Stimulated activated CD4-positive, alpha-beta T cell treated with anti-CD3 and anti-CD28 coated beads, Interleukin-2, amount 100 ng/mL, for 4 hours (primary cell): Measurements from ENCODE around the gene CDC42BPA.
"Not testable (repeated sequence)": the region's sequence is repeated elsewhere in the genome, so short reads cannot be mapped to it uniquely, and the experiment has no call there.

Experiments used
- DNase-seq: peaks from one replicate; pipeline ENCODE4 v3.0.0-alpha.2; 2020; ENCODE audit warnings: low read depth

CDC42BPA gene

GRCh38 chr1:227125929-227126545 is 192.3 kb downstream of the CDC42BPA start:
- no peak for DNase-seq

- DNase-seq = no peak
Observed at GRCh38 chr1:227124473-227124872, 193.8 kb downstream of the CDC42BPA start.

- no peak for DNase-seq
Observed at GRCh38 chr1:227120826-227121225, 197.5 kb downstream of the CDC42BPA start.

GRCh38 chr1:227112538-227112937 is 205.8 kb downstream of the CDC42BPA start:
- DNase-seq = no peak

- DNase-seq = no peak
Observed at GRCh38 chr1:227111782-227112181, 206.5 kb downstream of the CDC42BPA start.

DNA sequence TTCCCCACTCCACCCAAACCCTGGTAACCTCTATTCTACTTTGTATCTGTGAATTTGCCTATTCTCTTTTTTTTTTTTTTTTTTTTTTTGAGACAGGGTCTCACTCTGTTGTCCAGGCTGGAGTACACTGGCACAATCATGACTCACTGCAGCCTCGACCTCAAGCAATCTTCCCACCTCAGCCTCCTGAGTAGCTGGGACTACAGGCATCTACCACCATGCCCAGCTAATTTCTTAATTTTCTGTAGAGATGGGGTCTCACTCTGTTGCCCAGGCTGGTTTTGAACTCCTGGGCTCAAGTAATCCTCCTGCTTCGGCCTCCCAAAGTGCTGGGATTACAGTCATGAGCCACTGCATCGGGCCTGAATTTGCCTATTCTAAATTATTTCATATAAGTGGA is 213.0 kb downstream of the CDC42BPA start:
- not testable (repeated sequence) for DNase-seq

GRCh38 chr1:227102056-227102455 is 216.2 kb downstream of the CDC42BPA start:
- no peak for DNase-seq

DNA sequence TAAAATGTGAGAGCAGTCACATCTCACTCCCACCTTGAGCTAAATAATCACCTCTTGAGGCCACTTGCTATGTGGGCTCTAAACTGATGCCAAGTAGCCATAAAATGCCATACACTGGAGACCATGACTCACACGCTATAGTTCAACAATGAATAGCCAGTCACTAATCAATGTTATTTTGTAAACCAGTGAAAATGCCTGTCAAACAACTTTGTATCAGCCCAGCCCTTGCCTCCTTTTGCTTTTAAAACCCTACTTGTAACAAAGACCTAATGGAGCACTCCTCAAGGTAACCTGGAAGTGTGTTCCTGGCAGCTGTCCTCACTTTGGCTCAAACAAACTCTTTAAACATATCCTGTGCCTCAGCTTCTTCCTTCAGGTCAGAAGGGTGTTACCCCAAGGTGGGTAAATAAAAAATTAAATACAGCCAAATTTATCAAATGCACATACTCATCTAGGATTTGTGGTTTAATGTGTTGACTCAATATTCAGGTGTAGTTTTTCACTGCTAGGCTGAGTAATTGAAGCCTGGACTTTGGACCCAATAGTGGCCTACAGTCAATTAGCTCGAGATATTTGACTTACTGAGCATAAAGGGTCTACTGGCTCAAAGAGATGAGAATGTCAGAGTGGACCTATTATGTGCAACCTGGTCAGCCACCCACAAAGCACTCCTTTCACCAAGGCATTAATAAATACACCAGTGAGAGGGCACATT is 223.9 kb downstream of the CDC42BPA start:
- no peak for DNase-seq

DNA sequence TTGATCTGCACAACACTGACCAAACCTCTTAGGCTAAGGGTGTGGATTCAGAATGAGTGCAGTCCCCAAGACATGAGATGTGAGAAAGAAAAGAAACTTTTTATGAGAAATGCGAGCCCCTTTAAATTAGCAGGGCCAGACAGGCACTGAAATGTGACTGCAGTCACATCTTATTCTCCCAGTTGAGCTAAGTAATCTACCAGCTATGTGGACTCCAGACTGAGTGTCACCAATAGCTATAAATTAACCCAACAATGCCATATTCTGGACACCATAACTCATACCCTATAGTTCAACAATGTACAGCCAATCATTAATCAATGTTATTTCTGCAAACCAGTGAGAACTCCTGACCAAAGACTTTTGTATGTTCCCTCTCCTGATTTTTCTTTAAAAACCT is 225.0 kb downstream of the CDC42BPA start:
- no peak for DNase-seq

DNA sequence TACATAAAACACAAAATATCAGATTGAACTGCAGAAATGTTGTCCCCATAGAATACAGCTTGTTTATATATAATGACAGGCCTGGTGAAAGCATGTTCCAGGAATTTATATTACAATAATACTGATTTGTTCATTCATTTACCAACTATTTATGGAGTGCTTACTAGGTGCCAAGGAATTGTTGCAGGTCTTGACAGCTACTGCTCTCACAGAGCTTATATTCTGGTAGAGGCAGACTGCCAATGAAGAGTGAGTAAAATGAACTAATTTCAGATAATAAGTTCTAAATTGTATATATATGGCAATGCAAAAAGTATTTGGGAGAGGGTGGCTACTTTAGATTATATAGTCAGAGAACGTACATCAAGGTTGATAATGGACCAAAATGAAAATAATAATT is 226.2 kb downstream of the CDC42BPA start:
- no peak for DNase-seq

DNA sequence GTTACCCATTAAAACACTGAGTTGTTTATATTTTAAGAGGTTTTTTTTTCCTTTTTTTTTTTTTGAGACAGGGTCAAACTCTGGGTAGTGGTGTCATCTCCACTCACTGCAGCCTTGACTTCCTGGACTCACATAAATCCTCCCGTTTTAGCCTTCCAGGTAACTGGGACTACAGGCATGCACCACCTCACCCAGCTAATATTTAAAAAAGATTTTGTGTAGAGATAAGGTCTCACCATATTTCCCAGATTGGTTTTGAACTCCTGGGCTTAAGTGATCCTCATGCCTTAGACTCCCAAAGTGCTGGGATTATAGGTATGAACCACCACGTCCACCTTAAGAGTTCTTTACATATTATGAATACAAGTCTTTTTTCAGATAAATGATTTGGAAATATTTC is 231.7 kb downstream of the CDC42BPA start:
- DNase-seq = no peak

- no peak for DNase-seq
Observed at GRCh38 chr1:227082999-227083746, 235.1 kb downstream of the CDC42BPA start.

DNA sequence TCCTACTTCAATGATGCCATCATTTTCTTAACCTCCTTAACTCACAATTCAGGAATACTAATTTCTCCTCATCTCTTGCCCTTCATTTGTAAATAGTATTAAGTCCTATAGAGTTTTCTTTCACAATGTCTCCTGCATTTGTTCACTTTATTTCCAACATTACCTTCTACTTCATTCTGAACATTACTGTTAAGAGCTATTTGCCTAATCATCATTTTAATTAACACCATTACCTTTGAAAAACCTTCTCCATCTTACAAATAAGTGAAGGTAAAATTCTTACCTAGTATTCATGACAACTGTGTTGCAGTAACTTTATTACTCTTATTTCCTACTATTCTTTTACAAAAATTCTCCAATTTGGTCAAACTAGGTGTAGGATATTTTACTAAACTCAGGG is 240.5 kb downstream of the CDC42BPA start:
- DNase-seq = no peak

GRCh38 chr1:227073786-227074185 is 244.5 kb downstream of the CDC42BPA start:
- no peak for DNase-seq

- no peak for DNase-seq
Observed at GRCh38 chr1:227072991-227073390, 245.3 kb downstream of the CDC42BPA start.

DNA sequence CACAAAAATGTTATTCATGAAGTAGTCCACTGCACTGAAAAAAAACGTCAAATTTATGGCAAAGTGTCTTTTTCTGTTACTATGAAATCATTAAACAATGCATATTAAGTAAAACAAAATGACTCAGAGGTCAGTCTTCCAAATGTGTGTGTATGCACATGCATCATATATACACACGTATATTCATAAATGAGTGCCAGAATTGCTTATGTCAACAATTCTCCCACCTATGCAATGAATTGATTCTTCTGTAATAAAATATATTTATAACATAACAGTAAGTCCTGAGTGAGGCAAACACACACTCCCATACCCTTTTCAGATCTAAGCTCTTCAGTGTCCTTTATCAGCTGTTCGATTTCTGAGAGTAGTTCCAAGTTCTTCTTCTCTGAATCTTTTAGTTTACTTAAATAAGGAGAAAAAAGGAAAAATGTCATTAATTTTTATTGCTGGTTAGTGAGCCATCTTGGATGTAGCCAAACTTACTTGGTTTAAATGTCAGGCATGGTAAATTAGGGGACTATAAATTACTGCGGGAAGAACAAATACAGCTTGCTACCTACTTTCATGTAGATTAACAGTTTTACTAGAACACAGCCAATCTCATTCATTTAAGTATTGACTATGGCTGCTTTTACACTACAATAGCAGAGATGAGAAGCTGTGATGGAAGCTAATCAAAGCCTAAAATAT is 246.3 kb downstream of the CDC42BPA start:
- no peak for DNase-seq

DNA sequence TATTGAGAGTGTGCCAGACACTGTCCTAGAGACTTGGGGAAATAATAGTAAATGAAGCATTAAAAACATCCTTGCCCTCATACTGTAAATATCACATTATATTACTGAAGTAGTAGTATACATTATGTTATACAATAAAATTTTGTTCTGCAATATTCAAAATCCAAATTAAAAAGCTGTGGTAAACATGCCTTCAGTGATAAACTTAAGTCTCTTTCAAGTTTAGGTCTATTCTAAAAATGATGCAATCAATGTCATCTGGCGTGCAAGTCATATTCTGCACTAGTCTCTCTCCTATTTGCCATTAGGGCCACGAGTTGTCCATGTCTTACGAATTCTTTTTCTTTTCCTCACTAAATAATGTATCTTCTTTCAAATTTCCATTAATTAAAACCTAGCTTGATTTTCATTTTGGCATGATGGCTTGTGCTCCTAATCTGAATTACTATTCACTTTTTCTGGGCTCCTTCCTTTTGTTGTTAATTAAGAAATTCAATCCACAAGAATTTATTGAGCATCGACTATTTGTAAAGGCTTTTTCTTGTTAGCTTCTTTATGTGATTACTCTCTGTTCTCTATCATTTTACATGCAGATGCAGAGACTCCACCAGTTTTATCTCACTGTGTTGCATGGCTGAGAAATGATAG is 247.5 kb downstream of the CDC42BPA start:
- DNase-seq = no peak

DNA sequence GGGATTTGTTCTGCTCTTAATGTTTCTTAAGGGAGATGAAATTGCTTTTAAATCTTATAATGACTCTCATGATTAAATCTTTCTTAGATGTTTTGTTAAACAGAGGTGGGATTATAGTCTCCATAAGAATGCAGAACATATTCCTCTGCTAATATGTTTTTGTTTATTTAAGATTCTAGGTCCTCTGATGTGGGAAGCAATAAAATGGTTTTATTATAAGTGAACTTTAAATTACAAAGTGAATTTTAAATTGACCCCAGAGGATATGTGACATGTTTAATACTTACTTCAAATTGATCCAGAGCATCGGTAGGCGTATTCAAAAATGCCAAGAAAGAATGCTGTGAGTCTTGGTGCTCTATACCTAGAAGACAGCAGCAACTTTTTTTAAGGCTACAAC is 248.8 kb downstream of the CDC42BPA start:
- no peak for DNase-seq

- DNase-seq = no peak
Observed at GRCh38 chr1:227068883-227069282, 249.4 kb downstream of the CDC42BPA start.

DNA sequence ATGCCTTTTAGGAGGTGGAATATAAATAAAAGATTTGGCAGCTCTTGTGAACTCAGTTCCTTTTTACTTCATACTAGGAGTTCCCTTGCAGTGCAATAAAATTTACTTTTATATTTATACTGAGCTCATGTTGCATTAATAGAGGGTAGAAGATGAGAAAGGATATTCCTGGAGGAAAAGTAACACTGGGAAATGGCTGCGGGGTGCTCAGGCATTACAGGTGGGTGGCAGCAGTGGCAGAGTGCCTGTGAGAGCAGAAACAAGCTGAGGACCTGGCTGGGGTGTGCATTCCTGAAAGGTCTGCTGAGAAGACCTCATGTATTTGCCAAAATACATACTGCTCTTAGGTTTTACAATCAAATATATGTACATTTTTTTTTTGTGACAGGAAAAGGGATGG is 251.3 kb downstream of the CDC42BPA start:
- no peak for DNase-seq

- no peak for DNase-seq
Observed at GRCh38 chr1:227065311-227065710, 253.0 kb downstream of the CDC42BPA start.

DNA sequence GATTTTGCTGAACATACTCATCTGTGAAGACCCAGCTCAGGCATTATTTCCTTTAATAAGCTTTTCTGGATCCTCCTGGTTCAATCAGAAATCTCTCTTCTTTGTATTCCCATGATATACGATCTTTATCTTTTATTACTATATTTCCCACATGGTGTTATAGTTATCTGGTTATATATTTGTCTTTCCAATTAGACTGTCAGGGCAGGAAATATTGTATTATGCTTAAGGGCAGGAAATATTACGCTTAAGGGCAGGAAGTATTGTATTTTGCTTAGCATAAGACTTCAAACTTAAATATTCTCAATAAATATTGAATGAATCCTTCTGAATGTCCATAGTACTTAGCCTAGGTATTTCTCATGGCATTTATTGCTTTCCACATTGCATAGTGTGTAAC is 256.0 kb downstream of the CDC42BPA start:
- no peak for DNase-seq
